K562 (cell line): Measurements from ENCODE around the gene CRIM1. TPM values are rescaled to one million over a fixed set of nuclear protein-coding genes. Genes with fewer than 3 reads are reported as not detected.

Experiments used
- ATF1 ChIP-seq, 2 experiments: fragments of 450-650 bp in 1 of 2; IDR thresholded peaks; 2 replicates each; pipeline ENCODE4 v1.6.1; 2016; ENCODE audit warnings: missing compliant biosample characterization in 1 of 2, missing genetic modification characterization in 1 of 2
- CHCHD3 ChIP-seq: fragments of 250-450 bp; sonication (Bioruptor Pico); IDR thresholded peaks from 2 replicates; pipeline ENCODE4 v2.1.2; 2022; ENCODE audit warnings: mild to moderate bottlenecking
- CHD2 ChIP-seq: IDR thresholded peaks from 2 replicates; pipeline ENCODE4 v1.6.1; 2011; ENCODE audit warnings: low read depth, low read length
- FOXP1 ChIP-seq: sonication (generic); formaldehyde crosslinking; IDR thresholded peaks from 2 replicates; pipeline ENCODE4 v1.8.0; 2022; ENCODE audit warnings: mild to moderate bottlenecking, missing genetic modification reagents
- GABPB2 ChIP-seq: fragments of 250-450 bp; sonication (Bioruptor Pico); conservative IDR thresholded peaks from 2 replicates; pipeline ENCODE4 v1.5.1; 2021; ENCODE audit warnings: mild to moderate bottlenecking
- HMGN3 ChIP-seq: IDR thresholded peaks from 2 replicates; pipeline ENCODE4 v1.6.1; 2011; ENCODE audit warnings: borderline replicate concordance, low read depth, mild to moderate bottlenecking, mixed read lengths, low read length; ENCODE audit not compliant: insufficient read length; ENCODE audit errors: extremely low read depth
- KDM2B ChIP-seq: fragments of 250-450 bp; sonication (Bioruptor Pico); IDR thresholded peaks from 2 replicates; pipeline ENCODE4 v1.8.0; 2021; ENCODE audit warnings: mild to moderate bottlenecking, moderate library complexity
- NCOA2 ChIP-seq, 2 experiments: fragments of 450-650 bp; IDR thresholded peaks; 2 replicates each; pipeline ENCODE4 v1.6.1; 2018; ENCODE audit warnings: mild to moderate bottlenecking in 2 of 2, moderate library complexity in 1 of 2; ENCODE audit not compliant: partially characterized antibody in 2 of 2
- NFXL1 ChIP-seq: fragments of 450-650 bp; formaldehyde crosslinking; IDR thresholded peaks from 2 replicates; pipeline ENCODE4 v1.4.0; 2021; ENCODE audit warnings: mild to moderate bottlenecking
- POLR2AphosphoS5 ChIP-seq: IDR thresholded peaks from 2 replicates; pipeline ENCODE4 v1.6.1; 2011; ENCODE audit warnings: mild to moderate bottlenecking, low read depth, low read length, moderate library complexity; ENCODE audit not compliant: control insufficient read depth, insufficient read depth
- RERE ChIP-seq: sonication (generic); formaldehyde crosslinking; IDR thresholded peaks from 2 replicates; pipeline ENCODE4 v1.8.0; 2023; ENCODE audit warnings: missing genetic modification reagents, mild to moderate bottlenecking, borderline replicate concordance
- RHOXF2B ChIP-seq: fragments of 250-450 bp; sonication (Bioruptor Pico); conservative IDR thresholded peaks from 2 replicates; pipeline ENCODE4 v1.5.1; 2021
- ZNF395 ChIP-seq: fragments of 200-800 bp; sonication (Bioruptor generic); IDR thresholded peaks from 2 replicates; pipeline ENCODE4 v1.6.1; 2017; ENCODE audit warnings: missing genetic modification characterization, missing compliant biosample characterization
- ZNF668 ChIP-seq: fragments of 250-450 bp; sonication (Bioruptor Pico); IDR thresholded peaks from 2 replicates; pipeline ENCODE4 v1.8.0; 2022; ENCODE audit warnings: mild to moderate bottlenecking, inconsistent platforms
- polyA plus RNA-seq, 8 experiments: library from polyadenylated mRNA; depleted of rRNA in 4 of 8; stranded (reverse) in 5 of 8; unstranded in 3 of 8; fragments of >200 nt; fragmentation: Nextera tagmentation in 2 of 8; fragmentation: Illumina TruSeq in 1 of 8; extraction: Ambion mirVana in 2 of 8; extraction: Trizol in 1 of 8; gene quantifications; 2 replicates each; pipeline versions ENCODE4 v1.2.1 to v1.2.3, GENCODE V29; 2011 to 2014; ENCODE audit warnings: inconsistent platforms in 1 of 8, missing spikeins in 1 of 8
- total RNA-seq, 7 experiments: library from RNA; depleted of rRNA in 6 of 7; stranded (reverse); fragments of >200 nt in 6 of 7; fragmentation: Illumina TruSeq in 2 of 7; extraction: Trizol in 2 of 7; gene quantifications; 2 replicates each; pipeline versions ENCODE4 v1.2.1 to v1.2.3, GENCODE V29; 2011 to 2021; ENCODE audit warnings: low replicate concordance in 1 of 7
- TF ChIP-seq, protein P1 (sequence below), 2 experiments: fragments of 450-650 bp in 1 of 2; sonication (generic) in 1 of 2; formaldehyde crosslinking in 1 of 2; IDR thresholded peaks in 1 of 2; conservative IDR thresholded peaks in 1 of 2; 2 replicates each; pipeline versions ENCODE4 v1.6.1 to v1.8.1; 2016 to 2023; ENCODE audit warnings: mild to moderate bottlenecking in 2 of 2, moderate library complexity in 2 of 2, inconsistent platforms in 1 of 2, missing genetic modification reagents in 1 of 2
- TF ChIP-seq, protein P2 (sequence below): fragments of 250-450 bp; sonication (Bioruptor Pico); IDR thresholded peaks from 2 replicates; pipeline ENCODE4 v1.4.0; 2020; ENCODE audit warnings: borderline replicate concordance

The CRIM1 gene
- total and polyA plus RNA-seq, 9 of the 15 experiments (the other 6 are each of a cell fraction or from before 2014, with no cell fraction given), result 0.01 to 0.36 (median 0.06) TPM; not detected in 1

DNA sequence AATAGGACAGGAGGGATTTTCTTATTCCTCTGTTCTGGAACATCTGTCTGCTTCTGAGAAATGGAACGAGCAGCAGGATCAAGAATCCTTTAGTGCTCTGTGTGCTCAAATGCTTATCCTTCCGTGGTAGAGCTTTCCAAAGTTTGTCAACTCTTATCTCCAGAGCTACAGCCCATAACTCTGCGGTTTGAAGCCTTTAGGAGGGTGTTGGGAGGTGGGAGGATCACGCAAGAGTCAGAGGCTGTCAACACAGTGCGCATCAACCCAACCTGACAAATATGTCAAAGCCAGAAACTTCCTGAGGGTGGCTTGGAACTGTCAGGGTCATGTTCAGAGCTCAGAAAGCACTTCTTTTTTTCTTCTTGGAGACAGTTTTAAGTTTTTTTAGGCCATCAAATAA lies 95.9 kb downstream of the CRIM1 start (continued):
- no peak for TF ChIP-seq RERE
- TF ChIP-seq NCOA2 (IDR thresholded peaks at IDR 0.05; ENCODE audit: partially characterized antibody in 2 of 2), result no peak
- no peak for TF ChIP-seq CHD2
- no peak for TF ChIP-seq ZNF668 (CRISPR knock-in tag)
- TF ChIP-seq ATF1 (CRISPR knock-in tag; IDR thresholded peaks at IDR 0.05), result no peak
- no peak for TF ChIP-seq ATF1 (tag; IDR thresholded peaks at IDR 0.05)
- no peak for TF ChIP-seq KDM2B (CRISPR knock-in tag)
- no peak for TF ChIP-seq FOXP1
- TF ChIP-seq, protein P1, sequence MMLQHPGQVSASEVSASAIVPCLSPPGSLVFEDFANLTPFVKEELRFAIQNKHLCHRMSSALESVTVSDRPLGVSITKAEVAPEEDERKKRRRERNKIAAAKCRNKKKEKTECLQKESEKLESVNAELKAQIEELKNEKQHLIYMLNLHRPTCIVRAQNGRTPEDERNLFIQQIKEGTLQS (IDR thresholded peaks at IDR 0.05), result no peak
- TF ChIP-seq, protein P1 (CRISPR knock-in tag; conservative IDR thresholded peaks at IDR 0.05), result no peak
- no peak for TF ChIP-seq GABPB2 (CRISPR knock-in tag)
- no peak for TF ChIP-seq CHCHD3 (CRISPR knock-in tag)
- TF ChIP-seq, protein P2, sequence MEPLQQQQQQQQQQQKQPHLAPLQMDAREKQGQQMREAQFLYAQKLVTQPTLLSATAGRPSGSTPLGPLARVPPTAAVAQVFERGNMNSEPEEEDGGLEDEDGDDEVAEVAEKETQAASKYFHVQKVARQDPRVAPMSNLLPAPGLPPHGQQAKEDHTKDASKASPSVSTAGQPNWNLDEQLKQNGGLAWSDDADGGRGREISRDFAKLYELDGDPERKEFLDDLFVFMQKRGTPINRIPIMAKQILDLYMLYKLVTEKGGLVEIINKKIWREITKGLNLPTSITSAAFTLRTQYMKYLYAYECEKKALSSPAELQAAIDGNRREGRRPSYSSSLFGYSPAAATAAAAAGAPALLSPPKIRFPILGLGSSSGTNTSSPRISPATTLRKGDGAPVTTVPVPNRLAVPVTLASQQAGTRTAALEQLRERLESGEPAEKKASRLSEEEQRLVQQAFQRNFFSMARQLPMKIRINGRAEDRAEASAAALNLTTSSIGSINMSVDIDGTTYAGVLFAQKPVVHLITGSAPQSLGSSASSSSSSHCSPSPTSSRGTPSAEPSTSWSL (CRISPR knock-in tag), result no peak
- no peak for TF ChIP-seq NFXL1 (CRISPR knock-in tag)
- TF ChIP-seq POLR2AphosphoS5, result peak; percentile 80
- TF ChIP-seq RHOXF2B (CRISPR knock-in tag), result no peak
- no peak for TF ChIP-seq HMGN3
- TF ChIP-seq ZNF395 (CRISPR knock-in tag), result no peak
